Spleen (tissue), 7 donors: ENCODE measurements around the gene ACP4.

Source experiments
- CTCF ChIP-seq, 11 experiments: fragments of 200-600 bp in 7 of 11; fragments of 450-650 bp in 4 of 11; sonication (generic) in 4 of 11; IDR thresholded peaks in 8 of 11; conservative IDR thresholded peaks in 3 of 11; 1 replicate in 7 of 11; 2 replicates in 4 of 11; pipeline versions ENCODE4 v1.4.0 to v1.8.0; 2016 to 2021; ENCODE audit warnings: antibody characterized with exemption in 11 of 11, inconsistent platforms in 4 of 11, mild to moderate bottlenecking in 1 of 11
- POLR2A ChIP-seq, 3 donors: fragments of 450-650 bp; IDR thresholded peaks; one replicate each; pipeline ENCODE4 v1.5.1; 2017; ENCODE audit warnings: antibody characterized with exemption in 3 of 3, mild to moderate bottlenecking in 1 of 3
- donor health status: DM: no; HTN: no; CAD: no; lungs with moderate emphysema.
- donor health status: DM: no; HTN: no; CAD: no.
- donor health status: DM: no; HTN: no; CAD: no.

GRCh38 chr19:50794876-50795663 is 4.9 kb downstream of the ACP4 start:
- TF ChIP-seq CTCF (IDR thresholded peaks at IDR 0.05 in 8 of 11, conservative IDR thresholded peaks at IDR 0.05 in 3 of 11) (no peak), POLR2A (IDR thresholded peaks at IDR 0.05) (no peak)
